Esophagus squamous epithelium (tissue), 5 donors: ENCODE data around the gene HDAC11. TPM values are rescaled to one million over a fixed set of nuclear protein-coding genes. Genes with fewer than 3 reads are reported as not detected.

Experiments
- DNase-seq: peaks from one replicate; lab custom pipeline; 2025; lab: John Stamatoyannopoulos, UW
- H3K27ac ChIP-seq, 4 donors: fragments of 200-600 bp; sonication (generic); one replicate each; pipeline ENCODE4 v1.5.1; 2016 to 2019; ENCODE audit warnings: mild to moderate bottlenecking in 1 of 4
- H3K27me3 ChIP-seq, 4 donors: fragments of 200-600 bp; sonication (generic); 1 replicate in 3 of 4; 2 replicates in 1 of 4; pipeline versions ENCODE4 v1.5.1 to v1.6.0; 2017 to 2021; ENCODE audit warnings: antibody characterized with exemption in 1 of 4
- H3K36me3 ChIP-seq, 3 donors: fragments of 200-600 bp; sonication (generic); one replicate each; pipeline ENCODE4 v1.5.1; 2016 to 2019
- H3K4me1 ChIP-seq, 3 donors: fragments of 200-600 bp; sonication (generic); one replicate each; pipeline ENCODE4 v1.5.1; 2017 to 2019
- H3K4me3 ChIP-seq, 4 donors: fragments of 200-600 bp; sonication (generic); 1 replicate in 3 of 4; 2 replicates in 1 of 4; pipeline ENCODE4 v1.5.1; 2016 to 2019; ENCODE audit warnings: mild to moderate bottlenecking in 2 of 4, moderate library complexity in 1 of 4
- H3K9me3 ChIP-seq, 3 donors: fragments of 200-600 bp; sonication (generic); one replicate each; pipeline ENCODE4 v1.5.1; 2016 to 2019
- CTCF ChIP-seq, 6 experiments: fragments of 450-650 bp in 4 of 6; fragments of 200-600 bp in 2 of 6; sonication (generic) in 2 of 6; IDR thresholded peaks; one replicate each; pipeline ENCODE4 v1.5.1; 2016 to 2019; ENCODE audit warnings: antibody characterized with exemption in 6 of 6, mild to moderate bottlenecking in 4 of 6, moderate library complexity in 4 of 6
- POLR2A ChIP-seq, 4 donors: fragments of 450-650 bp; IDR thresholded peaks; one replicate each; pipeline ENCODE4 v1.6.1; 2017; ENCODE audit warnings: antibody characterized with exemption in 4 of 4, mild to moderate bottlenecking in 4 of 4, moderate library complexity in 3 of 4
- whole genome bisulfite sequencing, 2 donors: methylation state at CpG; one replicate each; pipeline ENCODE4 v1.1.5; 2018; 5-methylcytosine and 5-hydroxymethylcytosine counted together
- intact Hi-C: fragments of 100-400 bp; cut with DNase I; formaldehyde crosslinking; loops from one replicate; pipeline ENCODE4 v1.15.0; 2022
- total RNA-seq, 4 donors: library from RNA; depleted of rRNA; stranded (reverse); fragments of >200 nt; gene quantifications; one replicate each; pipeline ENCODE4 v1.1.0, GENCODE V29; 2016
- donor health status: DM: yes; HTN: yes; CAD: no.

HDAC11 gene
- total RNA-seq, 4 donors from 2014 or later, result 8.1 to 25.4 (median 12.3) TPM

- no peaks in the 10 kb centered on the region for H3K36me3 ChIP-seq
- peaks cover 0 to 49% (median 0%) of the 10 kb centered on the region in 4 donors for H3K27me3 ChIP-seq
- H3K4me3 ChIP-seq, result no peak overlapping the region
- intact Hi-C loops, result no loop called here
- 78% methylated on average over 9 of the region's 9 CpGs; no CpG with 5 or more reads in 1 of the 2 donors for WGBS, 2 donors
- TF ChIP-seq CTCF (IDR thresholded peaks at IDR 0.05) (no peak), POLR2A (IDR thresholded peaks at IDR 0.05) (no peak)
- H3K27ac ChIP-seq, result peak overlapping the region; percentile 8 to 80 (median 50)
- H3K9me3 ChIP-seq, result peaks cover 0 to 7% (median 0%) of the 10 kb centered on the region in 3 donors
- peaks cover 8 to 65% (median 22%) of the 10 kb centered on the region in 3 donors for H3K4me1 ChIP-seq
- no peak for DNase-seq
Measured at GRCh38 chr3:13546667-13547171, 66.6 kb downstream of the HDAC11 start.

- Histone ChIP-seq H3K27ac (peak overlapping the region in 3 of 4 donors; percentile 67 to 85 (median 80)), H3K36me3 (no peaks in the 10 kb centered on the region), H3K27me3 (peaks cover 0 to 58% (median 0%) of the 10 kb centered on the region in 4 donors), H3K4me1 (peaks cover 8 to 74% (median 22%) of the 10 kb centered on the region in 3 donors), H3K9me3 (no peaks in the 10 kb centered on the region), H3K4me3 (no peak overlapping the region)
- no peak for DNase-seq
- WGBS, 2 donors, result 68 to 72% methylated on average over 7 to 9 of the region's 10 CpGs
- no peak for TF ChIP-seq POLR2A (IDR thresholded peaks at IDR 0.05)
- no peak for TF ChIP-seq CTCF (IDR thresholded peaks at IDR 0.05)
- intact Hi-C loops, result no loop called here
Measured at GRCh38 chr3:13547591-13548371, 67.7 kb downstream of the HDAC11 start.

- TF ChIP-seq POLR2A (IDR thresholded peaks at IDR 0.05), result no peak
- TF ChIP-seq CTCF (IDR thresholded peaks at IDR 0.05), result no peak
- Histone ChIP-seq H3K27me3 (peaks cover 0 to 55% (median 0%) of the 10 kb centered on the region in 4 donors), H3K27ac (peak within 1 kb of the TSS; percentile 34 to 85 (median 74)), H3K36me3 (no peaks in the 10 kb centered on the region), H3K4me1 (peaks cover 8 to 84% (median 22%) of the 10 kb centered on the region in 3 donors), H3K4me3 (peak within 1 kb of the TSS; percentile 25 to 63 (median 46)), H3K9me3 (no peaks in the 10 kb centered on the region)
- DNase-seq, result no peak
- intact Hi-C loops, result no loop called here
- 56 to 100% methylated on average over 1 to 2 of the region's 107 CpGs for WGBS, 2 donors
Measured at GRCh38 chr3:13548696-13549622, 68.9 kb downstream of the HDAC11 start, which contains the start of gene FBLN2. FBLN2 (plus strand) TSS chr3:13549125; CDS start chr3:13570356, 21,231 bp downstream.

- DNase-seq, result no peak
- Histone ChIP-seq H3K4me3 (peak overlapping the region; percentile 25 to 63 (median 46)), H3K27ac (peak overlapping the region; percentile 34 to 85 (median 68)), H3K4me1 (peaks cover 8 to 78% (median 17%) of the 10 kb centered on the region in 3 donors), H3K36me3 (no peaks in the 10 kb centered on the region), H3K9me3 (no peaks in the 10 kb centered on the region), H3K27me3 (peaks cover 0 to 55% (median 0%) of the 10 kb centered on the region in 4 donors)
- 67 to 75% methylated on average over 8 to 15 of the region's 18 CpGs for WGBS, 2 donors
- no peak for TF ChIP-seq POLR2A (IDR thresholded peaks at IDR 0.05)
- TF ChIP-seq CTCF (IDR thresholded peaks at IDR 0.05), result no peak
- intact Hi-C loops, result no loop called here
Measured at GRCh38 chr3:13549623-13550422, 69.7 kb downstream of the HDAC11 start.
